SK-N-MC (cell line): ENCODE data around the gene ABCG1.
A peak's percentile ranks its signal among the peaks of the same experiment; 100 is the strongest.

Source experiments
- DNase-seq: peaks from one replicate; pipeline ENCODE4 v3.0.0-alpha.2; 2011; ENCODE audit warnings: low read depth, low spot score
- H3K27ac ChIP-seq: fragments of 200-600 bp; sonication (generic); 2 replicates; pipeline ENCODE4 v1.5.1; 2016; ENCODE audit warnings: mixed run types
- H3K36me3 ChIP-seq: fragments of 200-600 bp; sonication (generic); 2 replicates; pipeline ENCODE4 v1.6.1; 2017; ENCODE audit warnings: antibody characterized with exemption, low read length, mixed read lengths; ENCODE audit not compliant: insufficient read depth
- H3K4me3 ChIP-seq: fragments of 200-600 bp; sonication (generic); 2 replicates; pipeline ENCODE4 v1.5.1; 2016
- H3K9ac ChIP-seq: fragments of 200-600 bp; sonication (generic); 2 replicates; pipeline ENCODE4 v1.8.0; 2017; ENCODE audit warnings: mixed run types, mixed read lengths; ENCODE audit not compliant: insufficient read length
- H3K9me3 ChIP-seq: fragments of 200-600 bp; sonication (generic); 2 replicates; pipeline ENCODE4 v1.6.1; 2017; ENCODE audit warnings: low read depth, mild to moderate bottlenecking, antibody characterized with exemption, low read length, moderate library complexity, mixed read lengths
- EZH2 ChIP-seq: fragments of 200-600 bp; sonication (generic); IDR thresholded peaks from one replicate; pipeline ENCODE4 v1.6.1; 2017; ENCODE audit warnings: antibody characterized with exemption
- FOXP2 ChIP-seq: optimal IDR thresholded peaks from 2 replicates; pipeline ENCODE3; 2011; ENCODE audit warnings: mild to moderate bottlenecking, moderate library complexity; ENCODE audit not compliant: insufficient read depth; ENCODE audit errors: extremely low read length, control extremely low read depth
- POLR2AphosphoS5 ChIP-seq: IDR thresholded peaks from 2 replicates; pipeline ENCODE4 v1.6.1; 2012; ENCODE audit warnings: mild to moderate bottlenecking, low read depth, low read length, borderline replicate concordance

The ABCG1 gene

GRCh38 chr21:42309753-42310213 is 90.8 kb downstream of the ABCG1 start:
- H3K27ac ChIP-seq: no peak overlapping the region
- no peaks in the 10 kb centered on the region for H3K36me3 ChIP-seq
- no peak overlapping the region for H3K9ac ChIP-seq
- no peak for DNase-seq
- peak overlapping the region; percentile 56; the same call in 1 of the 2 replicates for H3K4me3 ChIP-seq
- H3K9me3 ChIP-seq: no peaks in the 10 kb centered on the region
- no peak for TF ChIP-seq POLR2AphosphoS5
- TF ChIP-seq EZH2: no peak

GRCh38 chr21:42310411-42311001 is 91.6 kb downstream of the ABCG1 start:
- no peak for TF ChIP-seq EZH2
- DNase-seq: no peak
- Histone ChIP-seq H3K4me3 (no peak overlapping the region), H3K36me3 (no peaks in the 10 kb centered on the region), H3K27ac (no peak overlapping the region), H3K9me3 (no peaks in the 10 kb centered on the region), H3K9ac (no peak overlapping the region)

- no peak overlapping the region for H3K27ac ChIP-seq
- DNase-seq: no peak
- H3K9ac ChIP-seq: no peak overlapping the region
- no peak overlapping the region for H3K4me3 ChIP-seq
- TF ChIP-seq EZH2 (no peak), FOXP2 (no peak), POLR2AphosphoS5 (no peak)
- no peaks in the 10 kb centered on the region for H3K9me3 ChIP-seq
- H3K36me3 ChIP-seq: no peaks in the 10 kb centered on the region
Measured at GRCh38 chr21:42311160-42311559, 92.2 kb downstream of the ABCG1 start.

GRCh38 chr21:42311816-42312625 is 93.1 kb downstream of the ABCG1 start:
- TF ChIP-seq FOXP2 (no peak), POLR2AphosphoS5 (no peak)
- no peaks in the 10 kb centered on the region for H3K9me3 ChIP-seq
- no peak overlapping the region for H3K9ac ChIP-seq
- no peak for DNase-seq
- H3K36me3 ChIP-seq: no peaks in the 10 kb centered on the region
- H3K27ac ChIP-seq: no peak overlapping the region
- no peak overlapping the region for H3K4me3 ChIP-seq

GRCh38 chr21:42312626-42313104 is 93.7 kb downstream of the ABCG1 start:
- TF ChIP-seq EZH2: no peak
- no peak for TF ChIP-seq POLR2AphosphoS5
- no peak for TF ChIP-seq FOXP2
- H3K9me3 ChIP-seq: no peaks in the 10 kb centered on the region
- no peak overlapping the region for H3K27ac ChIP-seq
- H3K36me3 ChIP-seq: no peaks in the 10 kb centered on the region
- no peak for DNase-seq
- no peak overlapping the region for H3K4me3 ChIP-seq
- H3K9ac ChIP-seq: no peak overlapping the region

- no peak for DNase-seq
- Histone ChIP-seq H3K36me3 (no peaks in the 10 kb centered on the region), H3K9ac (no peak overlapping the region), H3K4me3 (no peak overlapping the region), H3K9me3 (no peaks in the 10 kb centered on the region), H3K27ac (no peak overlapping the region)
- TF ChIP-seq POLR2AphosphoS5 (no peak), FOXP2 (no peak), EZH2 (no peak)
Measured at GRCh38 chr21:42313501-42313969, 94.6 kb downstream of the ABCG1 start.

- DNase-seq: no peak
- no peak overlapping the region for H3K9ac ChIP-seq
- H3K27ac ChIP-seq: no peak overlapping the region
- no peaks in the 10 kb centered on the region for H3K9me3 ChIP-seq
- H3K36me3 ChIP-seq: no peaks in the 10 kb centered on the region
- TF ChIP-seq FOXP2: no peak
- TF ChIP-seq POLR2AphosphoS5: no peak
- no peak for TF ChIP-seq EZH2
- no peak overlapping the region for H3K4me3 ChIP-seq
Measured at GRCh38 chr21:42314616-42315295, 95.8 kb downstream of the ABCG1 start.

- Histone ChIP-seq H3K27ac (no peak within 1 kb of the TSS), H3K9me3 (no peaks in the 10 kb centered on the region), H3K9ac (no peak within 1 kb of the TSS), H3K36me3 (no peaks in the 10 kb centered on the region), H3K4me3 (no peak within 1 kb of the TSS)
- TF ChIP-seq POLR2AphosphoS5 (no peak), FOXP2 (no peak), EZH2 (no peak)
- DNase-seq: no peak
Measured at GRCh38 chr21:42315296-42315891, 96.5 kb downstream of the ABCG1 start, which contains the start of gene TFF3. TFF3 (minus strand) TSS chr21:42315409; CDS start chr21:42315374, 35 bp downstream.
